SK-N-SH treated with all-trans-retinoic acid at 6 μM for 48 hours (cell line): ENCODE data around the gene FTO.
"Not testable (repeated sequence)": the region's sequence is repeated elsewhere in the genome, so short reads cannot be mapped to it uniquely, and the experiment has no call there.

Experiments used
- ATAC-seq: fragments of 200-7000 bp; cut with Tn5 transposase; 3 replicates; pipeline ENCODE4 v1.9.1; 2020; ENCODE audit warnings: mild to moderate bottlenecking, moderate library complexity
- ARNTL ChIP-seq: fragments of 450-650 bp; formaldehyde crosslinking; IDR thresholded peaks from 2 replicates; pipeline ENCODE4 v1.5.0; 2020; ENCODE audit warnings: low read depth, mild to moderate bottlenecking, moderate library complexity, borderline replicate concordance
- BACH2 ChIP-seq: fragments of 250-450 bp; sonication (Bioruptor Pico); IDR thresholded peaks from 2 replicates; pipeline ENCODE4 v1.9.0; 2021; ENCODE audit warnings: mild to moderate bottlenecking, borderline replicate concordance
- CREB5 ChIP-seq: fragments of 250-450 bp; sonication (Bioruptor Pico); IDR thresholded peaks from 2 replicates; pipeline ENCODE4 v1.5.1; 2020; ENCODE audit warnings: low read depth, mild to moderate bottlenecking, moderate library complexity
- CSDC2 ChIP-seq: fragments of 250-450 bp; sonication (Bioruptor Pico); IDR thresholded peaks from 2 replicates; pipeline ENCODE4 v1.5.0; 2020; ENCODE audit warnings: mild to moderate bottlenecking, moderate library complexity
- CSRNP3 ChIP-seq: fragments of 250-450 bp; sonication (Bioruptor Pico); IDR thresholded peaks from 2 replicates; pipeline ENCODE4 v1.5.1; 2021; ENCODE audit warnings: mild to moderate bottlenecking, moderate library complexity
- ESRRG ChIP-seq: fragments of 250-450 bp; sonication (Bioruptor Pico); IDR thresholded peaks from 2 replicates; pipeline ENCODE4 v1.6.1; 2021; ENCODE audit warnings: mild to moderate bottlenecking
- GLIS3 ChIP-seq: fragments of 250-450 bp; sonication (Bioruptor Pico); IDR thresholded peaks from 2 replicates; pipeline ENCODE4 v1.5.0; 2020; ENCODE audit warnings: mild to moderate bottlenecking, moderate library complexity
- ISL1 ChIP-seq: fragments of 250-450 bp; sonication (Bioruptor Pico); IDR thresholded peaks from 2 replicates; pipeline ENCODE4 v2.1.2; 2022; ENCODE audit warnings: mild to moderate bottlenecking, moderate library complexity
- OSR1 ChIP-seq: fragments of 250-450 bp; sonication (Bioruptor Pico); IDR thresholded peaks from 2 replicates; pipeline ENCODE4 v1.8.0; 2022; ENCODE audit warnings: moderate library complexity, mild to moderate bottlenecking, inconsistent platforms
- POU6F1 ChIP-seq: fragments of 250-450 bp; sonication (Bioruptor Pico); IDR thresholded peaks from 2 replicates; pipeline ENCODE4 v1.8.0; 2021; ENCODE audit warnings: low read depth, mild to moderate bottlenecking, moderate library complexity, borderline replicate concordance
- PPARA ChIP-seq: fragments of 250-450 bp; sonication (Bioruptor Pico); IDR thresholded peaks from 2 replicates; pipeline ENCODE4 v1.5.0; 2020; ENCODE audit warnings: mild to moderate bottlenecking, borderline replicate concordance
- SNAI2 ChIP-seq: fragments of 250-450 bp; sonication (Bioruptor Pico); IDR thresholded peaks from 2 replicates; pipeline ENCODE4 v1.5.0; 2020; ENCODE audit warnings: mild to moderate bottlenecking, moderate library complexity
- TCF4 ChIP-seq: fragments of 250-450 bp; sonication (Bioruptor Pico); IDR thresholded peaks from 2 replicates; pipeline ENCODE4 v1.8.0; 2021; ENCODE audit warnings: mild to moderate bottlenecking, moderate library complexity, borderline replicate concordance
- TOX ChIP-seq: fragments of 250-450 bp; sonication (Bioruptor Pico); IDR thresholded peaks from 2 replicates; pipeline ENCODE4 v1.8.0; 2021; ENCODE audit warnings: mild to moderate bottlenecking, moderate library complexity, borderline replicate concordance
- TSHZ2 ChIP-seq: fragments of 250-450 bp; sonication (Bioruptor Pico); IDR thresholded peaks from 2 replicates; pipeline ENCODE4 v1.5.0; 2020; ENCODE audit warnings: mild to moderate bottlenecking, moderate library complexity
- ZC3H10 ChIP-seq: fragments of 250-450 bp; sonication (Bioruptor Pico); IDR thresholded peaks from 2 replicates; pipeline ENCODE4 v1.5.1; 2021; ENCODE audit warnings: mild to moderate bottlenecking, moderate library complexity
- ZFP3 ChIP-seq: fragments of 250-450 bp; sonication (Bioruptor Pico); IDR thresholded peaks from 2 replicates; pipeline ENCODE4 v1.5.0; 2020; ENCODE audit warnings: mild to moderate bottlenecking, moderate library complexity
- ZFP30 ChIP-seq: fragments of 450-650 bp; formaldehyde crosslinking; IDR thresholded peaks from 2 replicates; pipeline ENCODE4 v1.5.0; 2022; ENCODE audit warnings: mild to moderate bottlenecking, moderate library complexity
- ZNF70 ChIP-seq: fragments of 450-650 bp; formaldehyde crosslinking; IDR thresholded peaks from 2 replicates; pipeline ENCODE4 v1.5.0; 2020; ENCODE audit warnings: mild to moderate bottlenecking, moderate library complexity
- ZNF8 ChIP-seq: fragments of 450-650 bp; formaldehyde crosslinking; IDR thresholded peaks from 2 replicates; pipeline ENCODE4 v1.5.0; 2020; ENCODE audit warnings: mild to moderate bottlenecking, moderate library complexity

FTO gene

DNA sequence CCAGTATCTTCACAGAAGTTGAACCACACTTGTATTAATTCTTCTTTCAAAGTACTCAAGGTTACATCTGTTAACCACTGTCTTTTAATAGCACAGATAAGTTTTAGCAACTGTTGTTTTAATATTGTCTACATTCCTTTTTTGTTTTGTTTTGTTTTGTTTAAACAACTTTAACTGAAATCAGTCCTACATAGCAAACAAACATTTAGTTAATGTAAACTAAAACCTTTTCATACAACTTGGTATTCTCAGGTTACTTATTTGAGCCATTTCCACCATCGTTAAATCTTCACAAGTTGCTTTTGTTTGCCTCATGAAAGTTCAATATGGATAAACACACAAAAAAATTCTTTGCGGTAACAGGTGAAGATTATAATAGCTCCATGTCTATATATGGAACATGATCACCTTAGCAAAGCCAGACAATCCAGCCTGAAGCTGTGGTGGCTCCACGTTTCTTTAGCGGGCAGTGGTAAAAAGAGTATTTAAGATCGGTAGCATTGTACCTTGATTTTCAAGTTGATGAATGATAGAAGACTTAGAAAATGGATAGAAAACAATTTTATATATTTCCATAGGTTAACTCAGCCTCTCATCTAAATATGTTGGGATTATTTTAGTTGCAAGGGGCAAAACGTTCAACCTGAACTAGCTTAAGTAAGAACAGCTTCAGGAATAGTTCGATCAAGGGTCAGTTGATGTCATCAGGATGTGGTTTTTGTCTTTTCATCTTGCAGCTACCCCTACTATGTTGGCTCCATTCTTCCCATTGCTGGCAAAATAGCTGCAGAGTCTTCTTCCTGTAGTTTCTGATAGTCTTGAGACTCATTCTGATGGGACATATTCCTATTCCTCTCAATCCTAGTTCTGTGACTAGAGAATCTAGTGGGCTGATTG is 182.8 kb downstream of the FTO start:
- ATAC-seq: no peak
- TF ChIP-seq GLIS3 (CRISPR knock-in tag) (no peak), OSR1 (CRISPR knock-in tag) (no peak), ZNF8 (CRISPR knock-in tag) (no peak), ZFP30 (CRISPR knock-in tag) (no peak), TOX (CRISPR knock-in tag) (no peak), ZC3H10 (no peak), ZFP3 (CRISPR knock-in tag) (no peak), CSDC2 (CRISPR knock-in tag) (no peak), TSHZ2 (CRISPR knock-in tag) (no peak), CSRNP3 (CRISPR knock-in tag) (no peak)

DNA sequence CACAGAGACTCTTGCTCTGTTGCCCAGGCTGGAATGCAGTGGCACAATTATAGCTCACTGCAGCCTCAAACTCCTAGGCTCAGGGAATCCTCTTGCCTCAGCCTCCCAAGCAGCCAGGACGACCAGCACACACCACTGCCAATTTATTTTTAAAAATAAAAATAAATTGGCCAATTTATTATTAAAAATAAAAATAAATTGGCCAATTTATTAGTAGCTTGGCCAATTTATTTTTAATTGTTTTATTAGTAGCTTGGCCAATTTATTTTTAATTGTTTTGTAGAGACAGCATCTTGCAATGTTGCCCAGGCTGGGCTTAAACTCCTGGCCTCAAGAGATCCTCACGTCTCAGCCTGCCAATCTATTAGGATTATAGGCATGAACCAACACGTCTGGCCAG is 184.3 kb downstream of the FTO start:
- no peak for TF ChIP-seq ZNF70 (CRISPR knock-in tag)
- TF ChIP-seq ZNF8 (CRISPR knock-in tag): no peak
- no peak for TF ChIP-seq PPARA (CRISPR knock-in tag)
- TF ChIP-seq ARNTL (CRISPR knock-in tag): no peak
- no peak for TF ChIP-seq ZC3H10
- no peak for TF ChIP-seq SNAI2 (CRISPR knock-in tag)
- no peak for TF ChIP-seq OSR1 (CRISPR knock-in tag)
- no peak for TF ChIP-seq ISL1 (CRISPR knock-in tag)
- no peak for ATAC-seq

DNA sequence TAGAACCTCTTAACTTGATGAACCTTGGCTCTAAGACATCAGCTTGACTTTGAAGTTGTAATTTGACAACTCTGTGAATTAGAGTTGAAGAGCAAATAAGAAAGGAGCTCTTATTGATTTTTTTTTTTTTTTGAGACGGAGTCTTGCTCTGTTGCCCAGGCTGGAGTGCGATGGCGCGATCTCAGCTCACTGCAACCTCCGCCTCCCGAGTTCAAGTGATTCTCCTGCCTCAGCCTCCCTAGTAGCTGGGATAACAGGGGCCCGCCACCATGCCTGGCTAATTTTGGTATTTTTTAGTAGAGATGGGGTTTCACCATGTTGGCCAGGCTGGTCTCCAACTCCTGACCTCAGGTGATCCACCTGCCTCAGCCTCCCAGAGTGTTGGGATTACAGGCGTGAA is 186.9 kb downstream of the FTO start:
- not testable (repeated sequence) for ATAC-seq

DNA sequence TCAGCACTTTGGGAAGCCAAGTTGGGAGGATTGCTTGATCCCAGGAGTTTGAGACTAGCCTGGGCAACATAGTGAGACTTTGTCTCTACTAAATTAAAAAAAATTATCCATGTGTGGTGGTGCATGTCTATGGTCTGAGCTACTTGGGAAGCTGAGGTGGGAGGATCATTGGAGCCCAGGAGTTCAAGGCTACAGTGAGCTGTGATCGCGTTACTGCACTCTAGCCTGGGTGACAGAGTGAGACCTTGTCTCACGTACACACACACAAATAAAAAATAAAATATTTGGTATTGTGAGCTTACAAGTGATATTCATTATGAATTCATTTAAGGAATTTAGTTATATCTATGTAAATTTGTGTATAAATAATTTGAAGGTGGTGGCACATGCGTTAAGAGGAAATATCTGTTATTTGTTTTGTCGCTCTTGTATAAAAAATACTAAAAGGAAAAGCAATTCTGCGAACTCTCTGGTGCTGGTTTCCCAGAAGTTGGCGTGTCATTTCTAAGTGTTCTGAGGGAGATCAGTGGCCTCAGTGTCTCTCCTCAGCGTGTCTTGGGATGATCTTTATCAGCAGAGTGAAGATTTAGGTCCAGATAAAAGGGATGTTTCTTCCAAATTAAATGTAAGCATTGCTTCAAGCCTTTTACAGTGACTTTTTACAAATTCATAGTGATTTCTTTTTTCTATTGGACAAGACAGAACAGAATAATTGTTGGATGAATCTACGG is 187.6 kb downstream of the FTO start:
- TF ChIP-seq CREB5 (CRISPR knock-in tag): no peak
- no peak for TF ChIP-seq TSHZ2 (CRISPR knock-in tag)
- no peak for TF ChIP-seq ZNF70 (CRISPR knock-in tag)
- TF ChIP-seq TOX (CRISPR knock-in tag): no peak
- no peak for TF ChIP-seq ZNF8 (CRISPR knock-in tag)
- TF ChIP-seq BACH2: no peak
- no peak for TF ChIP-seq ZFP3 (CRISPR knock-in tag)
- no peak for TF ChIP-seq TCF4 (CRISPR knock-in tag)
- no peak for TF ChIP-seq CSRNP3 (CRISPR knock-in tag)
- no peak for TF ChIP-seq ZC3H10
- no peak for TF ChIP-seq ISL1 (CRISPR knock-in tag)
- no peak for TF ChIP-seq SNAI2 (CRISPR knock-in tag)
- TF ChIP-seq ESRRG (CRISPR knock-in tag): no peak
- no peak for TF ChIP-seq POU6F1 (CRISPR knock-in tag)
- no peak for ATAC-seq
